ENCODE measurements around the gene DAG1. TPM values are rescaled to one million over a fixed set of nuclear protein-coding genes. Genes with fewer than 3 reads are reported as not detected.
A peak's percentile ranks its signal among the peaks of the same experiment; 100 is the strongest.

Gene DAG1
- total RNA-seq, 1 donor from 2014 or later = 67.5 TPM

GRCh38 chr3:49454458-49454857 lies 15.6 kb upstream of the DAG1 start:
- Histone ChIP-seq H3K4me2 (no peak overlapping the region), H3K4me1 (peaks cover 20% of the 10 kb centered on the region), H3K79me2 (ENCODE audit: low read depth) (no peaks in the 10 kb centered on the region), H3F3A (ENCODE audit: low read depth) (peaks cover 9% of the 10 kb centered on the region), H3K4me3 (no peak overlapping the region), H3K9me3 (ENCODE audit: low read depth) (no peaks in the 10 kb centered on the region), H3K9ac (no peak overlapping the region), H2AFZ (replicated peaks) (peak overlapping the region; percentile 45), H3K36me3 (no peaks in the 10 kb centered on the region), H3K27me3 (no peaks in the 10 kb centered on the region), H3K27ac (no peak overlapping the region), H4K20me1 (ENCODE audit: low read depth) (no peaks in the 10 kb centered on the region)
- Mint-ChIP-seq H3K4me3 (no peak overlapping the region), H3K4me1 (peaks cover 24% of the 10 kb centered on the region), H3K27ac (no peak overlapping the region), H3K9me3 (no peaks in the 10 kb centered on the region), H3K36me3 (no peaks in the 10 kb centered on the region), H3K27me3 (ENCODE audit: insufficient read depth, low read depth) (peaks cover 9% of the 10 kb centered on the region)
- TF ChIP-seq EZH2phosphoT487 (IDR thresholded peaks at IDR 0.05) (no peak), CTCF (IDR thresholded peaks at IDR 0.05) (peak; percentile 48)
- DNase-seq (ENCODE audit: low spot score) = peak; percentile 59

GRCh38 chr3:49454898-49455681 lies 15.0 kb upstream of the DAG1 start:
- Histone ChIP-seq H2AFZ (replicated peaks) (peak overlapping the region; percentile 45), H3F3A (ENCODE audit: low read depth) (peaks cover 10% of the 10 kb centered on the region), H4K20me1 (ENCODE audit: low read depth) (no peaks in the 10 kb centered on the region), H3K4me1 (peaks cover 24% of the 10 kb centered on the region), H3K9me3 (ENCODE audit: low read depth) (no peaks in the 10 kb centered on the region), H3K27ac (no peak overlapping the region), H3K27me3 (no peaks in the 10 kb centered on the region), H3K4me3 (no peak overlapping the region), H3K9ac (no peak overlapping the region), H3K4me2 (no peak overlapping the region), H3K36me3 (no peaks in the 10 kb centered on the region), H3K79me2 (ENCODE audit: low read depth) (no peaks in the 10 kb centered on the region)
- no peaks in the 10 kb centered on the region for H3K36me3 Mint-ChIP-seq
- H3K4me3 Mint-ChIP-seq = peak overlapping the region; percentile 22
- peak overlapping the region; percentile 52 for H3K27ac Mint-ChIP-seq
- H3K4me1 Mint-ChIP-seq = peaks cover 28% of the 10 kb centered on the region
- TF ChIP-seq EZH2phosphoT487 (IDR thresholded peaks at IDR 0.05) (no peak), CTCF (IDR thresholded peaks at IDR 0.05) (no peak), EZH2 (IDR thresholded peaks at IDR 0.05) (no peak)
- H3K27me3 Mint-ChIP-seq (ENCODE audit: insufficient read depth, low read depth) = peaks cover 9% of the 10 kb centered on the region
- no peaks in the 10 kb centered on the region for H3K9me3 Mint-ChIP-seq
- no peak for DNase-seq (ENCODE audit: low spot score)

- H3K9ac ChIP-seq = no peak overlapping the region
- peaks cover 24% of the 10 kb centered on the region for H3F3A ChIP-seq (ENCODE audit: low read depth)
- no peak overlapping the region for H3K4me2 ChIP-seq
- no peak overlapping the region for H3K27ac ChIP-seq
- no peak overlapping the region for H3K4me3 ChIP-seq
- no peak overlapping the region for H3K27ac Mint-ChIP-seq
- H3K79me2 ChIP-seq (ENCODE audit: low read depth) = no peaks in the 10 kb centered on the region
- H3K4me1 Mint-ChIP-seq = peaks cover 37% of the 10 kb centered on the region
- no peaks in the 10 kb centered on the region for H3K9me3 Mint-ChIP-seq
- H3K4me3 Mint-ChIP-seq = no peak overlapping the region
- H3K4me1 ChIP-seq = peaks cover 38% of the 10 kb centered on the region
- H3K9me3 ChIP-seq (ENCODE audit: low read depth) = no peaks in the 10 kb centered on the region
- DNase-seq (ENCODE audit: low spot score) = no peak
- no peaks in the 10 kb centered on the region for H3K27me3 ChIP-seq
- no peak for TF ChIP-seq CTCF (IDR thresholded peaks at IDR 0.05)
- no peak for TF ChIP-seq EZH2phosphoT487 (IDR thresholded peaks at IDR 0.05)
- TF ChIP-seq EZH2 (IDR thresholded peaks at IDR 0.05) = no peak
- no peaks in the 10 kb centered on the region for H4K20me1 ChIP-seq (ENCODE audit: low read depth)
- no peaks in the 10 kb centered on the region for H3K36me3 Mint-ChIP-seq
- H3K36me3 ChIP-seq = no peaks in the 10 kb centered on the region
- no peak overlapping the region for H2AFZ ChIP-seq (replicated peaks)
- peaks cover 9% of the 10 kb centered on the region for H3K27me3 Mint-ChIP-seq (ENCODE audit: insufficient read depth, low read depth)
Observed at GRCh38 chr3:49456466-49456865, 13.6 kb upstream of the DAG1 start.
